D721Med (cell line): ENCODE measurements around the gene MGAT4B.

Experiments used
- DNase-seq: peaks from one replicate; pipeline ENCODE4 v3.0.0; 2011; ENCODE audit warnings: low spot score; ENCODE audit not compliant: insufficient read length
- FAIRE-seq: peaks from 2 replicates; lab custom pipeline; 2011; peaks lifted over from hg19 to GRCh38; lab: Jason Lieb, UNC
- CTCF ChIP-seq: IDR thresholded peaks from 2 replicates; pipeline ENCODE4 v1.5.1; 2012; ENCODE audit warnings: mild to moderate bottlenecking, control low read depth; ENCODE audit not compliant: insufficient read depth; ENCODE audit errors: missing control alignments

MGAT4B gene

GRCh38 chr5:179806250-179807048 lies at the start of gene MGAT4B:
MGAT4B (minus strand) TSS chr5:179806866; CDS start chr5:179806583, 283 bp downstream.
- no peak for TF ChIP-seq CTCF
- DNase-seq, result peak; percentile 90

DNA sequence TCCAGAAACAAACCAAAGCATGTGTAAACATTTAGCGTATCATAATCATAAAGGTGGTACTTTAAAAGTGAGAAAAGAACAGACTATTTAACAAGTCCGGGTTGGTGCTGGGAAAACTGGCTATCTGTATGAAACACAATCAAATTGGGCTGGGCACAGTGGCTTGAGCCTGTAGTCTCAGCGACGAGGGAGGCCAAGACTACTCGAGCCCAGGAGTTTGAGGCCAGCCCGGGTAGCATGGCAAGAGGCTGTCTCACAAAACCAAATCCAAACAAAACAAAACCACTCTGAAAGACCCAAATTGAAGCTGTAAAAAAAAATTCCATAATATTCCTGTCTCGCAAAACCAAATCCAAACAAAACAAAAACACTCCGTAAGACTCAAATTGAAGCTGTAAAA lies 47.7 kb upstream of the MGAT4B start:
- FAIRE-seq (no peak), DNase-seq (no peak)
- TF ChIP-seq CTCF, result no peak

More at GRCh38 chr5:179806250-179807048, at the start of gene MGAT4B:
- no peak for FAIRE-seq

DNA sequence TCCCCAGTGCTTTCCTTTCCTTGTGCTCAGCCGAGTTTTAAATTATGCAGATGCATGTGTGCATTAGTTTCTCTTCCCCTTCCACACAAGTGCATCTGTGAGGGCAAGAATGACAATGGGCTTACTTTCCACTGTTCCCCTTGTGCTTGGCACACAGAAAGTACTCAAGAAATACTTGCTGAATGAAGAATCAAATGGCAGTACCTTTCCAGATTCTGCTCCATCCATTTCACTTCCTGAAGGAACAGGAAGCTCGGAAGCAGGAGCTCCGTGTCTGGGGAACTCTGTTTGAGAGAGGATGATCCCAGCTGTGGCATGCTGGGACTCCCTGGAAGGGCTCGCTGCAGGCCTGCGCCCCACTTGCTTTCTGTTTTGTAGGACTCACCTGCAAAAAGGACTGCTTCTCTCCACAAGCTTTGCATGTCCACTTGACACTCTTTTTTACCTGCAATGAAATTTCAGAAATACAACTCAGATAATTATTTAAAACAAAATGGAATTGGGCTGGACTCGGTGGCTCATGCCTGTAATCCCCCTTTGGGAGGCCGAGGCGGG lies 46.4 kb upstream of the MGAT4B start:
- TF ChIP-seq CTCF, result no peak
- DNase-seq (no peak), FAIRE-seq (no peak)

- TF ChIP-seq CTCF, result no peak
- no peak for FAIRE-seq
Observed at GRCh38 chr5:179841621-179842020, 35.0 kb upstream of the MGAT4B start.

GRCh38 chr5:179840766-179841165 lies 34.1 kb upstream of the MGAT4B start:
- TF ChIP-seq CTCF, result no peak
- FAIRE-seq, result no peak
- DNase-seq, result no peak

More at GRCh38 chr5:179841621-179842020, 35.0 kb upstream of the MGAT4B start:
- DNase-seq, result no peak

GRCh38 chr5:179840321-179840720 lies 33.7 kb upstream of the MGAT4B start:
- no peak for FAIRE-seq
- no peak for TF ChIP-seq CTCF
- no peak for DNase-seq
